ENCODE data around the gene KHK.

DNA sequence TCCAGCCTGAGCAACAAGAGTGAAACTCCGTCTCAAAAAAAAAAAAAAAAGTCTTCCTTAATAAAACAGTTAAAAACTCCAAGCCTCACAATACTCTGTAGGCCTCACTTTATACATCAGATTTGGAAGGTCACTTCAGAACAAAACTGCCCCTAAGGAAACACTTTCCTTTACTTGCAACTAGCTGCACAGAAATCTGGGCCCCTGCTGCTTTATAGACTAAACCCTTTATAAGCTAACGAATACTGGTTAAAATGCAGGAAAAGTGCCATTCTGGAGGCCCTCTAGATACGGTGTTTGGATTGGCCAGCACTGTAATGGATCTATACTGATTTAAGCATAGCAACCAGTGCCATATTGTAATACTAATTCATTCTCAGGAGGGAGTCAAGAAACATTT lies 38.5 kb downstream of the KHK start:
- TF ChIP-seq GATA1 (IDR thresholded peaks at IDR 0.05; ENCODE audit: low read depth, low read length) (no peak), POLR2A (IDR thresholded peaks at IDR 0.05; ENCODE audit: low read length) (no peak)

Measured in erythroblast (primary cell).